Breast epithelium (tissue), 3 donors: ENCODE measurements around the gene DPEP1.

ENCODE experiments used
- CTCF ChIP-seq, 3 donors: fragments of 450-650 bp; IDR thresholded peaks; one replicate each; pipeline ENCODE4 v1.5.1; 2016 to 2017; ENCODE audit warnings: antibody characterized with exemption in 3 of 3, mild to moderate bottlenecking in 3 of 3, moderate library complexity in 3 of 3
- POLR2AphosphoS5 ChIP-seq, 3 donors: sonication (generic); formaldehyde crosslinking; IDR thresholded peaks; one replicate each; pipeline ENCODE4 v1.6.1; 2017; ENCODE audit warnings: antibody characterized with exemption in 3 of 3

DNA sequence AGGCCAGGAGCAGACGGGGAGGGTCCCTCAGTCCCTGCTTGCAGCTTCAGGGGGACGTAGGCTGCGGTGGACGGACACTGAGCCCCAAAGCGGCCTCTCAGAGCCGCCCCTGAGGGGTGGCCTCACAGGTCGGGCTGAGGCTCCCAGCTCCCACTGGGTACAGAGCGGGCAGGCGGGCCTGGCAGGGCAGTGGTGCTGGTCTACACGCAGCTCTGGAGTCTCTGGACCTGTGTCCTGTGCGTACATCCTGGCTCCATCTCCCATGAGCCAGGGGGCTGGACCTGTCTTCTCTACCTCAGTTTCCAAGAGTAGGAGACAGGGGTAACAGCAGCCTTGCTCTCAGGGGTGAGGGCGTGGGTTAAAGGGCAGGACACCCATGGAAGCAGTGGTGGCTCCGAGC, 1.7 kb downstream of the DPEP1 start:
- TF ChIP-seq CTCF (IDR thresholded peaks at IDR 0.05): no peak
- TF ChIP-seq POLR2AphosphoS5 (IDR thresholded peaks at IDR 0.05): no peak
